GM12874 (cell line): ENCODE data around the gene GRID1.

Experiments
- CTCF ChIP-seq: IDR thresholded peaks from 2 replicates; pipeline ENCODE4 v1.5.1; 2011; ENCODE audit warnings: low read depth, mild to moderate bottlenecking, control low read depth, low read length, moderate library complexity; ENCODE audit not compliant: insufficient read depth

The GRID1 gene

GRCh38 chr10:85673270-85673669 lies 693.3 kb downstream of the GRID1 start:
- TF ChIP-seq CTCF: no peak

GRCh38 chr10:85671530-85671929 lies 695.1 kb downstream of the GRID1 start:
- no peak for TF ChIP-seq CTCF

- TF ChIP-seq CTCF: no peak
Observed at GRCh38 chr10:85668522-85668921, 698.1 kb downstream of the GRID1 start.

GRCh38 chr10:85667638-85668233 lies 698.9 kb downstream of the GRID1 start:
- TF ChIP-seq CTCF: no peak

GRCh38 chr10:85666987-85667386 lies 699.6 kb downstream of the GRID1 start:
- no peak for TF ChIP-seq CTCF

GRCh38 chr10:85666102-85666501 lies 700.5 kb downstream of the GRID1 start:
- TF ChIP-seq CTCF: no peak

- no peak for TF ChIP-seq CTCF
Observed at GRCh38 chr10:85665681-85666080, 700.9 kb downstream of the GRID1 start.
